Left lung (tissue), 10 donors: ENCODE measurements around the gene SLC5A6. TPM values are rescaled to one million over a fixed set of nuclear protein-coding genes. Genes with fewer than 3 reads are reported as not detected.

Experiments used
- ATAC-seq: fragments of 200-7000 bp; cut with Tn5 transposase; one replicate; pipeline ENCODE4 v1.9.1; 2020; ENCODE audit warnings: moderate library complexity
- DNase-seq, 4 donors: peaks; one replicate each; pipeline ENCODE4 v3.0.0-alpha.2; 2013 to 2020
- H3K27ac ChIP-seq, 2 donors: fragments of 200-600 bp; sonication (generic) in 1 of 2; one replicate each; pipeline versions ENCODE4 v1.5.0 to v1.8.0; 2020 to 2021
- H3K27me3 ChIP-seq, 2 donors: fragments of 200-600 bp; sonication (generic) in 1 of 2; one replicate each; pipeline versions ENCODE4 v1.5.0 to v1.8.0; 2020 to 2021
- H3K36me3 ChIP-seq, 2 donors: fragments of 200-600 bp; sonication (generic) in 1 of 2; one replicate each; pipeline versions ENCODE4 v1.5.0 to v1.8.0; 2020 to 2021
- H3K4me1 ChIP-seq, 2 donors: fragments of 200-600 bp; one replicate each; pipeline ENCODE4 v1.8.0; 2021
- H3K4me3 ChIP-seq, 2 donors: fragments of 200-600 bp; sonication (generic) in 1 of 2; one replicate each; pipeline versions ENCODE4 v1.5.0 to v1.8.0; 2020 to 2021; ENCODE audit warnings: mild to moderate bottlenecking in 1 of 2
- H3K9me3 ChIP-seq, 2 donors: fragments of 200-600 bp; sonication (generic) in 1 of 2; one replicate each; pipeline versions ENCODE4 v1.5.0 to v1.8.0; 2020 to 2021
- intact Hi-C, 2 donors: fragments of 100-400 bp; cut with DNase I; formaldehyde crosslinking; loops; one replicate each; pipeline versions ENCODE4 v1.11.2 to v1.14.2; 2022
- polyA plus RNA-seq, 6 donors: library from polyadenylated mRNA; unstranded; fragments of 120-200 nt; gene quantifications; one replicate each; pipeline ENCODE4 v1.2.1, GENCODE V29; 2013; ENCODE audit not compliant: insufficient read length in 6 of 6
- total RNA-seq, 2 donors: library from RNA; stranded (reverse); fragmentation: NEBNext Ultra II Directional; extraction: Animal tissue kit (Norgen Biotek cat#: 25700); gene quantifications; one replicate each; pipeline ENCODE4 v1.2.1, GENCODE V29; 2021
- TF ChIP-seq, protein P1 (sequence below), 2 donors: fragments of 200-600 bp; sonication (generic) in 1 of 2; IDR thresholded peaks; one replicate each; pipeline versions ENCODE4 v1.5.0 to v1.8.0; 2021; ENCODE audit warnings: antibody characterized with exemption in 2 of 2
- donor health status: DM: no; HTN: yes; CAD: no.
- donor health status: DM: no; HTN: no; CAD: no.

SLC5A6 gene
- total and polyA plus RNA-seq, 8 donors, result 24.1 to 47.2 (median 31.7) TPM

GRCh38 chr2:27238976-27239375, 26.9 kb upstream of the SLC5A6 start:
- Histone ChIP-seq H3K36me3 (peaks cover 0 to 100% of the 10 kb centered on the region in 2 donors), H3K9me3 (no peaks in the 10 kb centered on the region), H3K4me1 (no peaks in the 10 kb centered on the region), H3K27me3 (no peaks in the 10 kb centered on the region), H3K4me3 (no peak overlapping the region), H3K27ac (no peak overlapping the region)
- DNase-seq, result no peak
- TF ChIP-seq, protein P1, sequence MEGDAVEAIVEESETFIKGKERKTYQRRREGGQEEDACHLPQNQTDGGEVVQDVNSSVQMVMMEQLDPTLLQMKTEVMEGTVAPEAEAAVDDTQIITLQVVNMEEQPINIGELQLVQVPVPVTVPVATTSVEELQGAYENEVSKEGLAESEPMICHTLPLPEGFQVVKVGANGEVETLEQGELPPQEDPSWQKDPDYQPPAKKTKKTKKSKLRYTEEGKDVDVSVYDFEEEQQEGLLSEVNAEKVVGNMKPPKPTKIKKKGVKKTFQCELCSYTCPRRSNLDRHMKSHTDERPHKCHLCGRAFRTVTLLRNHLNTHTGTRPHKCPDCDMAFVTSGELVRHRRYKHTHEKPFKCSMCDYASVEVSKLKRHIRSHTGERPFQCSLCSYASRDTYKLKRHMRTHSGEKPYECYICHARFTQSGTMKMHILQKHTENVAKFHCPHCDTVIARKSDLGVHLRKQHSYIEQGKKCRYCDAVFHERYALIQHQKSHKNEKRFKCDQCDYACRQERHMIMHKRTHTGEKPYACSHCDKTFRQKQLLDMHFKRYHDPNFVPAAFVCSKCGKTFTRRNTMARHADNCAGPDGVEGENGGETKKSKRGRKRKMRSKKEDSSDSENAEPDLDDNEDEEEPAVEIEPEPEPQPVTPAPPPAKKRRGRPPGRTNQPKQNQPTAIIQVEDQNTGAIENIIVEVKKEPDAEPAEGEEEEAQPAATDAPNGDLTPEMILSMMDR (IDR thresholded peaks at IDR 0.05), result no peak
- intact Hi-C loops, result no loop called here
- no peak for ATAC-seq

GRCh38 chr2:27237341-27237945, 25.4 kb upstream of the SLC5A6 start:
- H3K27ac ChIP-seq, result no peak overlapping the region
- ATAC-seq (no peak), DNase-seq (no peak)
- TF ChIP-seq, protein P1 (IDR thresholded peaks at IDR 0.05), result no peak
- no peaks in the 10 kb centered on the region for H3K4me1 ChIP-seq
- intact Hi-C loops, result no loop called here
- no peaks in the 10 kb centered on the region for H3K9me3 ChIP-seq
- peaks cover 0 to 100% of the 10 kb centered on the region in 2 donors for H3K36me3 ChIP-seq
- H3K4me3 ChIP-seq, result no peak overlapping the region
- no peaks in the 10 kb centered on the region for H3K27me3 ChIP-seq

DNA sequence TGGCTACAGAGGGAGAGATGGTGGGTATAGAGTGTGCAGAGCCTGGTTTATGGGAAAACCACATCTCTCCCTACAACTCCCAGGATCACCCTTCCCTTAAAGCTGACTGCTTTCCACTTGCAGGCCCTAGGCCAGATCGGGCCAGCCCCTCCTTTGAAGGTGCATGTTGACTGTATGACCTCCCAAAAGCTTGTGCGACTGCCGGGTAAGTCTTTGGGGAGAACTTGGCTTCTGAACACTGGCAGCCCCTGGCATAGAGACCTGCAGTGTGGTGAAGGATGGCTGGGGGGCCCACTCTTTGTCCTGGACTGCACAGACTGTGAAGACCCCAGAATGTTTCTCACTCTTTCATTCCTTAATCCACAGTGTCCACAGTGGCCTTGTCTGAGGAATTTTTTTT, 24.6 kb upstream of the SLC5A6 start:
- TF ChIP-seq, protein P1 (IDR thresholded peaks at IDR 0.05), result no peak
- Histone ChIP-seq H3K27ac (no peak overlapping the region), H3K4me3 (no peak overlapping the region), H3K4me1 (no peaks in the 10 kb centered on the region), H3K9me3 (no peaks in the 10 kb centered on the region), H3K27me3 (no peaks in the 10 kb centered on the region), H3K36me3 (peaks cover 0 to 100% of the 10 kb centered on the region in 2 donors)
- intact Hi-C loops, result no loop called here
- ATAC-seq (no peak), DNase-seq (no peak)

GRCh38 chr2:27236136-27236535, 24.1 kb upstream of the SLC5A6 start:
- Histone ChIP-seq H3K4me3 (no peak overlapping the region), H3K4me1 (no peaks in the 10 kb centered on the region), H3K9me3 (no peaks in the 10 kb centered on the region), H3K36me3 (peaks cover 0 to 100% of the 10 kb centered on the region in 2 donors), H3K27me3 (no peaks in the 10 kb centered on the region), H3K27ac (no peak overlapping the region)
- TF ChIP-seq, protein P1 (IDR thresholded peaks at IDR 0.05), result no peak
- intact Hi-C loops, result no loop called here
- ATAC-seq (no peak), DNase-seq (no peak)

DNA sequence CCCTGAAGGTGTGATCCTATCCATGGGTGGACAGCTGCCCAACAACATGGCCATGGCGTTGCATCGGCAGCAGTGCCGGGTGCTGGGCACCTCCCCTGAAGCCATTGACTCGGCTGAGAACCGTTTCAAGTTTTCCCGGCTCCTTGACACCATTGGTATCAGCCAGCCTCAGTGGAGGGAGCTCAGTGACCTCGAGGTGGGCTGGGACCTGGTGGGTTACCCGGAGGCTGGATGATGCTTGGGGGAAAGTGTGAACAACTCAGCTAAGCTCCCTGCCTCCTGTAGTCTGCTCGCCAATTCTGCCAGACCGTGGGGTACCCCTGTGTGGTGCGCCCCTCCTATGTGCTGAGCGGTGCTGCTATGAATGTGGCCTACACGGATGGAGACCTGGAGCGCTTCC, 21.3 kb upstream of the SLC5A6 start:
- Histone ChIP-seq H3K4me3 (no peak overlapping the region), H3K27me3 (no peaks in the 10 kb centered on the region), H3K4me1 (no peaks in the 10 kb centered on the region), H3K9me3 (no peaks in the 10 kb centered on the region), H3K27ac (no peak overlapping the region), H3K36me3 (peaks cover 0 to 100% of the 10 kb centered on the region in 2 donors)
- ATAC-seq (no peak), DNase-seq (no peak)
- intact Hi-C loops, result no loop called here
- TF ChIP-seq, protein P1 (IDR thresholded peaks at IDR 0.05), result no peak
